ENCODE data around the gene MRPL27.

Gene MRPL27

DNA sequence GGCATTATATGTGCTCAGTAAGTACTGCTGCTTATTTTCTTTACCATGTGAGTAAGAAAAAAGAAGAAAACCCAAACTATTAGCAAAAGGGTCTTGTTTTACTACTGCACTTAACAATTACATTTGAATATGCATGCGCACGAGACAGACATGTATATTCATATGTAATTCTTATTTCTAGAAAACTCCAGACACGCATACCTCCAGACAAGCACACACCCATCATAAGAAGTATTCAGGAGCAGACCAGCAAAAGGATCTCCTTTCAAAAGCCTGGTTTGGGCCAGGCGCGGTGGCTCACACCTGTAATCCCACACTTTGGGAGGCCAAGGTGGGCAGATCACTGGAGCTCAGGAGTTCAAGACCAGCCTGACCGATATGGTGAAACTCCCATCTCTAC, 16.6 kb upstream of the MRPL27 start:
- H3K27me3 ChIP-seq (ENCODE audit: control insufficient read depth in 3 of 3, insufficient read depth in 3 of 3, low read depth in 1 of 3, low read length in 3 of 3), result no peaks in the 10 kb centered on the region
- H3K36me3 ChIP-seq (replicated peaks in 1 of 2; ENCODE audit: control insufficient read depth in 2 of 2, insufficient read depth in 2 of 2, low read length in 2 of 2), result peaks cover 59 to 100% of the 10 kb centered on the region in 2 donors
- no peak overlapping the region for H2BK120ac ChIP-seq (ENCODE audit: low read depth, low read length)
- no peak overlapping the region for H3K4me2 ChIP-seq (ENCODE audit: insufficient read depth, low read length, poor library complexity, severe bottlenecking)
- H2BK5ac ChIP-seq (ENCODE audit: low read length), result no peak overlapping the region
- no peak overlapping the region for H3K27ac ChIP-seq (replicated peaks; ENCODE audit: low read length)
- H3K4me1 ChIP-seq (ENCODE audit: control insufficient read depth in 2 of 2, insufficient read depth in 1 of 2, low read depth in 1 of 2, low read length in 2 of 2), result no peaks in the 10 kb centered on the region
- H3K79me1 ChIP-seq (ENCODE audit: low read depth, low read length), result peaks cover 3% of the 10 kb centered on the region
- H3K23ac ChIP-seq (ENCODE audit: low read depth, low read length, poor library complexity), result no peak overlapping the region
- H3K9ac ChIP-seq (ENCODE audit: low read depth, low read length, poor library complexity), result no peak overlapping the region
- no peak overlapping the region for H3K4me3 ChIP-seq (ENCODE audit: low read length in 2 of 2)
- H3K4ac ChIP-seq (ENCODE audit: low read length), result no peak overlapping the region
- no peak overlapping the region for H3K18ac ChIP-seq (ENCODE audit: low read length)
- WGBS, 2 donors (ENCODE audit: extremely low coverage in 2 of 2, insufficient read length in 2 of 2, insufficient replicate concordance in 1 of 2), result no CpG with 5 or more reads among the region's 6 CpGs
- no peak overlapping the region for H4K8ac ChIP-seq (ENCODE audit: low read depth, low read length)
- no peak overlapping the region for H2AK5ac ChIP-seq (ENCODE audit: low read depth, low read length)
- no peak for DNase-seq (ENCODE audit: low spot score)
- no peak overlapping the region for H4K91ac ChIP-seq (ENCODE audit: low read depth, low read length, poor library complexity)
- H2BK15ac ChIP-seq (ENCODE audit: low read length), result no peak overlapping the region
- no peak overlapping the region for H3K14ac ChIP-seq (ENCODE audit: low read length)
- H3K9me3 ChIP-seq (replicated peaks in 1 of 2; ENCODE audit: control insufficient read depth in 2 of 2, insufficient read depth in 1 of 2, low read depth in 1 of 2, low read length in 2 of 2), result no peaks in the 10 kb centered on the region
- no peak overlapping the region for H2BK12ac ChIP-seq (ENCODE audit: low read length)
- H2AFZ ChIP-seq (ENCODE audit: low read length), result no peak overlapping the region

DNA sequence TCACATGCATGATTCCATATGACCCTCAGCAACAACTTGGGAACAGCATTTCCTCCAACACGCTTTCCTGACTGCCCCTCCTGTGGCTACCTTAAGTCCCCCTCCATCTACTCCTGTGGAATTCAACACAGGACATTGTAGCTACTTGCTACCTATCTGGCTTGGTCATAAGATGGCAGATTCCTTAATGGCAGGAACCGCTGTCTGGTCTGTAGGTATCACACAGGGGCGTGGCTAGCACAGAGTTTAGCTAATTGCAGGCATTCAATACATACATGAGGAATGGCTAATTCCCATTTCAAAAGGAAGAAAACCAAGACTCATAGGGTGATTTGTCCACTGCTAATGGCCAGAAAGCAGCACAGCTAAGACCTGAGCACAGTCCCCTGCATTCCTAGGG, 15.7 kb upstream of the MRPL27 start:
- Histone ChIP-seq H3K27me3 (ENCODE audit: control insufficient read depth in 3 of 3, insufficient read depth in 3 of 3, low read depth in 1 of 3, low read length in 3 of 3) (no peaks in the 10 kb centered on the region), H3K23ac (ENCODE audit: low read depth, low read length, poor library complexity) (no peak overlapping the region), H2BK120ac (ENCODE audit: low read depth, low read length) (no peak overlapping the region), H3K79me1 (ENCODE audit: low read depth, low read length) (peaks cover 3% of the 10 kb centered on the region), H3K36me3 (replicated peaks in 1 of 2; ENCODE audit: control insufficient read depth in 2 of 2, insufficient read depth in 2 of 2, low read length in 2 of 2) (peaks cover 58 to 99% of the 10 kb centered on the region in 2 donors), H2AFZ (ENCODE audit: low read length) (no peak overlapping the region), H3K4me3 (ENCODE audit: low read length in 2 of 2) (no peak overlapping the region), H2AK5ac (ENCODE audit: low read depth, low read length) (no peak overlapping the region), H4K91ac (ENCODE audit: low read depth, low read length, poor library complexity) (no peak overlapping the region), H3K9me3 (replicated peaks in 1 of 2; ENCODE audit: control insufficient read depth in 2 of 2, insufficient read depth in 1 of 2, low read depth in 1 of 2, low read length in 2 of 2) (no peaks in the 10 kb centered on the region), H2BK15ac (ENCODE audit: low read length) (no peak overlapping the region), H3K4ac (ENCODE audit: low read length) (no peak overlapping the region), H3K14ac (ENCODE audit: low read length) (no peak overlapping the region), H3K9ac (ENCODE audit: low read depth, low read length, poor library complexity) (peak overlapping the region; percentile 3), H2BK12ac (ENCODE audit: low read length) (no peak overlapping the region), H3K4me2 (ENCODE audit: insufficient read depth, low read length, poor library complexity, severe bottlenecking) (no peak overlapping the region), H3K4me1 (ENCODE audit: control insufficient read depth in 2 of 2, insufficient read depth in 1 of 2, low read depth in 1 of 2, low read length in 2 of 2) (no peaks in the 10 kb centered on the region), H4K8ac (ENCODE audit: low read depth, low read length) (no peak overlapping the region), H2BK5ac (ENCODE audit: low read length) (no peak overlapping the region), H3K27ac (replicated peaks; ENCODE audit: low read length) (no peak overlapping the region), H3K18ac (ENCODE audit: low read length) (no peak overlapping the region)
- WGBS, 2 donors (ENCODE audit: extremely low coverage in 2 of 2, insufficient read length in 2 of 2, insufficient replicate concordance in 1 of 2), result no CpG with 5 or more reads among the region's 3 CpGs
- DNase-seq (ENCODE audit: low spot score), result no peak

DNA sequence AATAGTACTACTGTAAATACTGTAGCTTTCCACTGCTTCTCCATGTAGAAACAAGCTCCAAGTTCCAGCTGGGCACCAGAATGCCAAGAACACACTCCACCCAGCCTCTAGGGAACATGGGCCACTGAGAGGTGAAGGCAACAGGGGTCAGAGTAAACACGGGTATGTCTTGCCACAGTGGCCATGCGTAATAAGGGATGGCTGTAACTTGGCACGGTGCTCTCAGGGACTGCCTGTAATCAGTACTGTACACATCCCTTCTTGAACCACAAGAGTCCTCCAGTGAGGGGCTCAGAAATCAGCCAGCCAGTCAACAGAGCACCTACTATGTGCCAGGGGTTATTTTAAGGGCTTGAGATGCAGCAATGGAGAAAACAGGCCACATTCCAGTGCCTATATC, 13.5 kb upstream of the MRPL27 start:
- no peak overlapping the region for H2BK15ac ChIP-seq (ENCODE audit: low read length)
- no peak overlapping the region for H2BK5ac ChIP-seq (ENCODE audit: low read length)
- no peak overlapping the region for H2AK5ac ChIP-seq (ENCODE audit: low read depth, low read length)
- no peaks in the 10 kb centered on the region for H3K9me3 ChIP-seq (replicated peaks in 1 of 2; ENCODE audit: control insufficient read depth in 2 of 2, insufficient read depth in 1 of 2, low read depth in 1 of 2, low read length in 2 of 2)
- H3K27me3 ChIP-seq (ENCODE audit: control insufficient read depth in 3 of 3, insufficient read depth in 3 of 3, low read depth in 1 of 3, low read length in 3 of 3), result no peaks in the 10 kb centered on the region
- no peak overlapping the region for H2AFZ ChIP-seq (ENCODE audit: low read length)
- H3K27ac ChIP-seq (replicated peaks; ENCODE audit: low read length), result no peak overlapping the region
- H4K8ac ChIP-seq (ENCODE audit: low read depth, low read length), result no peak overlapping the region
- H3K79me1 ChIP-seq (ENCODE audit: low read depth, low read length), result peaks cover 3% of the 10 kb centered on the region
- no peak for DNase-seq (ENCODE audit: low spot score)
- no peak overlapping the region for H3K4ac ChIP-seq (ENCODE audit: low read length)
- H3K4me2 ChIP-seq (ENCODE audit: insufficient read depth, low read length, poor library complexity, severe bottlenecking), result no peak overlapping the region
- no peak overlapping the region for H3K23ac ChIP-seq (ENCODE audit: low read depth, low read length, poor library complexity)
- H4K91ac ChIP-seq (ENCODE audit: low read depth, low read length, poor library complexity), result no peak overlapping the region
- no peak overlapping the region for H3K9ac ChIP-seq (ENCODE audit: low read depth, low read length, poor library complexity)
- no peak overlapping the region for H3K4me3 ChIP-seq (ENCODE audit: low read length in 2 of 2)
- WGBS, 2 donors (ENCODE audit: extremely low coverage in 2 of 2, insufficient read length in 2 of 2, insufficient replicate concordance in 1 of 2), result no CpG with 5 or more reads among the region's 3 CpGs
- H3K18ac ChIP-seq (ENCODE audit: low read length), result no peak overlapping the region
- no peaks in the 10 kb centered on the region for H3K4me1 ChIP-seq (ENCODE audit: control insufficient read depth in 2 of 2, insufficient read depth in 1 of 2, low read depth in 1 of 2, low read length in 2 of 2)
- no peak overlapping the region for H3K14ac ChIP-seq (ENCODE audit: low read length)
- H2BK12ac ChIP-seq (ENCODE audit: low read length), result no peak overlapping the region
- peaks cover 53 to 99% of the 10 kb centered on the region in 2 donors for H3K36me3 ChIP-seq (replicated peaks in 1 of 2; ENCODE audit: control insufficient read depth in 2 of 2, insufficient read depth in 2 of 2, low read length in 2 of 2)
- no peak overlapping the region for H2BK120ac ChIP-seq (ENCODE audit: low read depth, low read length)

DNA sequence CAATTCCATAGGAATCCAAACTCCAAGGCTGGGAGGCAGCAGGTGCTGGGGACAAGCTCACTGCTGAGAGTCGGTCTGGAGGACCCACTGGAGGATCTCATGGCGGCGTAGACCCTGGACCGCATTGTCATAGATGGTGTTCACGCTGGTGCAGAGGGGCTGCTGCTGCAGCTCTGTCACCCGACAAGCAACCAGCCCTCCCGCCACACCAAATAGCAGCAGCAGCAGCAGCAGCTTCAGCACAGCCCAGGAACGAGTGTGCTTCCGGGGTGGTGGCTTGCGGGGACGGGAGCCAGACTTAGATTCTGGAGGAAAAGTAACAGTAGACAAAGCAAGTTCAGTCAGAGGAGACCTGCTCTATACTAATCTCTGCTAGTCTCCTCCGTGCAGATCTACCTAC, 9.9 kb upstream of the MRPL27 start:
- no peak overlapping the region for H3K14ac ChIP-seq (ENCODE audit: low read length)
- no peak overlapping the region for H2BK15ac ChIP-seq (ENCODE audit: low read length)
- H4K8ac ChIP-seq (ENCODE audit: low read depth, low read length), result no peak overlapping the region
- H3K4me2 ChIP-seq (ENCODE audit: insufficient read depth, low read length, poor library complexity, severe bottlenecking), result no peak overlapping the region
- no peaks in the 10 kb centered on the region for H3K79me1 ChIP-seq (ENCODE audit: low read depth, low read length)
- no peak overlapping the region for H2BK5ac ChIP-seq (ENCODE audit: low read length)
- no peak overlapping the region for H3K18ac ChIP-seq (ENCODE audit: low read length)
- DNase-seq (ENCODE audit: low spot score), result no peak
- no peak overlapping the region for H3K9ac ChIP-seq (ENCODE audit: low read depth, low read length, poor library complexity)
- no peaks in the 10 kb centered on the region for H3K27me3 ChIP-seq (ENCODE audit: control insufficient read depth in 3 of 3, insufficient read depth in 3 of 3, low read depth in 1 of 3, low read length in 3 of 3)
- H3K27ac ChIP-seq (replicated peaks; ENCODE audit: low read length), result no peak overlapping the region
- H3K4me1 ChIP-seq (ENCODE audit: control insufficient read depth in 2 of 2, insufficient read depth in 1 of 2, low read depth in 1 of 2, low read length in 2 of 2), result no peaks in the 10 kb centered on the region
- no peak overlapping the region for H2AK5ac ChIP-seq (ENCODE audit: low read depth, low read length)
- H3K4ac ChIP-seq (ENCODE audit: low read length), result no peak overlapping the region
- H3K23ac ChIP-seq (ENCODE audit: low read depth, low read length, poor library complexity), result no peak overlapping the region
- no peak overlapping the region for H4K91ac ChIP-seq (ENCODE audit: low read depth, low read length, poor library complexity)
- H3K36me3 ChIP-seq (replicated peaks in 1 of 2; ENCODE audit: control insufficient read depth in 2 of 2, insufficient read depth in 2 of 2, low read length in 2 of 2), result peaks cover 60 to 98% of the 10 kb centered on the region in 2 donors
- no peak overlapping the region for H3K4me3 ChIP-seq (ENCODE audit: low read length in 2 of 2)
- no peak overlapping the region for H2AFZ ChIP-seq (ENCODE audit: low read length)
- H3K9me3 ChIP-seq (replicated peaks in 1 of 2; ENCODE audit: control insufficient read depth in 2 of 2, insufficient read depth in 1 of 2, low read depth in 1 of 2, low read length in 2 of 2), result no peaks in the 10 kb centered on the region
- no peak overlapping the region for H2BK120ac ChIP-seq (ENCODE audit: low read depth, low read length)
- no peak overlapping the region for H2BK12ac ChIP-seq (ENCODE audit: low read length)
- WGBS, 2 donors (ENCODE audit: extremely low coverage in 2 of 2, insufficient read length in 2 of 2, insufficient replicate concordance in 1 of 2), result no CpG with 5 or more reads among the region's 12 CpGs

All from neuronal stem cell (in vitro differentiated cells).